B cell (primary cell): Measurements from ENCODE around the gene C2orf92. TPM values are rescaled to one million over a fixed set of nuclear protein-coding genes. Genes with fewer than 3 reads are reported as not detected.

ENCODE experiments used
- ATAC-seq: fragments of 200-7000 bp; cut with Tn5 transposase; one replicate; pipeline ENCODE4 v1.10.0; 2021; ENCODE audit warnings: low read depth, mild to moderate bottlenecking, moderate number of reproducible peaks, moderate library complexity
- CTCF ChIA-PET: fragments of 350-600 bp; sonication (Branson Sonifier 250); formaldehyde crosslinking; loops from one replicate; lab custom pipeline; 2021; ENCODE audit warnings: antibody characterized with exemption, inconsistent platforms; lab: Charles Lee
- POLR2A ChIA-PET: fragments of 350-600 bp; sonication (Branson Sonifier 250); formaldehyde crosslinking; loops from one replicate; lab custom pipeline; 2021; ENCODE audit warnings: antibody characterized with exemption; lab: Charles Lee
- DNase-seq: peaks from one replicate; pipeline ENCODE4 v3.0.0; 2013
- H2AFZ ChIP-seq: 2 replicates; pipeline ENCODE4 v1.6.1; 2012; ENCODE audit warnings: mild to moderate bottlenecking, low read depth, low read length; ENCODE audit not compliant: insufficient read depth, poor library complexity, severe bottlenecking
- H3K27ac ChIP-seq, 2 donors: 1 replicate in 1 of 2; 2 replicates in 1 of 2; pipeline ENCODE4 v1.5.1; 2012 to 2013; ENCODE audit warnings: low read length in 2 of 2, mild to moderate bottlenecking in 2 of 2, moderate library complexity in 1 of 2
- H3K27me3 ChIP-seq, 4 experiments: fragments of 200-600 bp in 1 of 4; sonication (generic) in 1 of 4; replicated peaks in 1 of 4; 1 replicate in 2 of 4; 2 replicates in 2 of 4; pipeline versions ENCODE4 v1.6.1 to v1.7.0; 2013 to 2016; ENCODE audit warnings: low read length in 3 of 4, mild to moderate bottlenecking in 2 of 4, mixed read lengths in 1 of 4, moderate library complexity in 1 of 4; ENCODE audit not compliant: insufficient read depth in 4 of 4, control insufficient read depth in 3 of 4; ENCODE audit errors: control extremely low read depth in 1 of 4
- H3K36me3 ChIP-seq, 2 experiments: replicated peaks in 1 of 2; 1 replicate in 1 of 2; 2 replicates in 1 of 2; pipeline versions ENCODE4 v1.6.1 to v1.7.1; 2013; ENCODE audit warnings: low read length in 1 of 2; ENCODE audit not compliant: insufficient read depth in 2 of 2, control insufficient read depth in 1 of 2; ENCODE audit errors: control extremely low read depth in 1 of 2, extremely low read depth in 1 of 2
- H3K4me1 ChIP-seq, 2 donors: fragments of 200-600 bp in 1 of 2; sonication (generic) in 1 of 2; 1 replicate in 1 of 2; 2 replicates in 1 of 2; pipeline versions ENCODE4 v1.5.1 to v1.6.1; 2013 to 2017; ENCODE audit warnings: low read length in 2 of 2; ENCODE audit not compliant: control insufficient read depth in 2 of 2, insufficient read depth in 2 of 2
- H3K4me2 ChIP-seq: replicated peaks from 2 replicates; pipeline ENCODE3; 2012; ENCODE audit warnings: mild to moderate bottlenecking, low read depth, low read length; ENCODE audit not compliant: poor library complexity, severe bottlenecking
- H3K4me3 ChIP-seq, 5 experiments: fragments of 200-600 bp in 1 of 5; sonication (generic) in 1 of 5; 1 replicate in 3 of 5; 2 replicates in 2 of 5; pipeline versions ENCODE4 v1.5.1 to v1.7.0; 2011 to 2016; ENCODE audit warnings: low read length in 4 of 5, mild to moderate bottlenecking in 4 of 5, low read depth in 2 of 5, control low read depth in 1 of 5, moderate library complexity in 1 of 5; ENCODE audit not compliant: insufficient read depth in 1 of 5; ENCODE audit errors: control extremely low read depth in 1 of 5, extremely low read depth in 1 of 5
- H3K79me2 ChIP-seq: fragments of 200-600 bp; sonication (generic); one replicate; pipeline ENCODE4 v1.6.0; 2016; ENCODE audit warnings: low read length; ENCODE audit not compliant: control insufficient read depth, insufficient read depth
- H3K9ac ChIP-seq: fragments of 200-600 bp; sonication (generic); 2 replicates; pipeline ENCODE4 v1.6.1; 2017; ENCODE audit warnings: mild to moderate bottlenecking, low read length, moderate library complexity
- H3K9me3 ChIP-seq, 3 donors: one replicate each; pipeline versions ENCODE4 v1.6.1 to v1.7.1; 2013; ENCODE audit warnings: low read length in 2 of 3; ENCODE audit not compliant: control insufficient read depth in 2 of 3, insufficient read depth in 1 of 3; ENCODE audit errors: control extremely low read depth in 1 of 3
- H4K20me1 ChIP-seq: 2 replicates; pipeline ENCODE4 v1.6.0; 2012; ENCODE audit warnings: mild to moderate bottlenecking, low read length; ENCODE audit not compliant: insufficient read depth, control insufficient read depth, poor library complexity, severe bottlenecking
- H3K27ac Mint-ChIP-seq: one replicate; pipeline ENCODE4 v1.8.0; 2021; ENCODE audit warnings: mixed read lengths
- H3K27me3 Mint-ChIP-seq: one replicate; pipeline ENCODE4 v1.8.0; 2021; ENCODE audit warnings: mixed read lengths
- H3K4me1 Mint-ChIP-seq: one replicate; pipeline ENCODE4 v1.8.0; 2021; ENCODE audit warnings: mixed read lengths
- H3K4me3 Mint-ChIP-seq: one replicate; pipeline ENCODE4 v1.8.0; 2021; ENCODE audit warnings: mixed read lengths
- H3K9me3 Mint-ChIP-seq: one replicate; pipeline ENCODE4 v1.8.0; 2022; ENCODE audit warnings: mixed read lengths; ENCODE audit not compliant: insufficient read depth
- EZH2 ChIP-seq: IDR thresholded peaks from 2 replicates; pipeline ENCODE4 v1.6.1; 2012; ENCODE audit warnings: borderline replicate concordance, low read depth, mild to moderate bottlenecking, moderate library complexity, low read length; ENCODE audit not compliant: insufficient read depth, poor library complexity, severe bottlenecking
- WGBS: methylation state at CpG from one replicate; pipeline ENCODE4 v1.1.5; 2013; ENCODE audit warnings: missing lambda C conversion rate; ENCODE audit not compliant: insufficient coverage; 5-methylcytosine and 5-hydroxymethylcytosine counted together
- intact Hi-C: fragments of 100-400 bp; cut with micrococcal nuclease; formaldehyde crosslinking; loops from one replicate; pipeline ENCODE4 v1.10.0; 2022
- polyA plus RNA-seq: library from polyadenylated mRNA; depleted of rRNA; stranded (reverse); fragments of >200 nt; gene quantifications from 2 replicates; pipeline ENCODE4 v1.2.3, GENCODE V29; 2012
- total RNA-seq, 2 donors: library from RNA; stranded (reverse); fragments of 120-200 nt in 1 of 2; gene quantifications; 1 replicate in 1 of 2; 2 replicates in 1 of 2; pipeline versions ENCODE4 v1.2.3 to v1.2.4, GENCODE V29; 2013 to 2022
- TF ChIP-seq, protein P1 (sequence below): fragments of 200-600 bp; IDR thresholded peaks from one replicate; pipeline ENCODE4 v1.8.0; 2022; ENCODE audit warnings: antibody characterized with exemption, mild to moderate bottlenecking

C2orf92 gene
- total and polyA plus RNA-seq, 2 donors (not counting 1 experiment from before 2014, with no cell fraction given), result 15.3 to 18.9 TPM

DNA sequence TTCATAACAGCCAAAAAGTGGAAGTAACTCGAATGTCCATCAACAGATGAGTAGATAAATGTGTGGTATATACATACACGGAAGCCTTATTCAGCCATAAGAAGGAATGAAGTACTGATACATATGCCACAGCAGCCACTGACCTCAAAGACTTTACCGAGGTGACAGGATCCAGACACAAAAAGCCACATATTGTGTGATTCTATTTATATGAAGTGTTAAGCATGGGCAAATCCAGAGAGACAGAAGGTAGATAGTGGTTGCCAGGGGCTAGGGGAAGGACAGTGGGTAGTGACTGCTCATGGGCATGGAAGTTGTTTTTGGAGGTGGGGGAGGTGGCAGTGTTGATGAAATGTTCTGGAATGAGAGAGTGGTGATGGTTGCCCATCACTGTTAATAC, 77.8 kb downstream of the C2orf92 start:
- Histone ChIP-seq H3K4me3 (no peak overlapping the region), H4K20me1 (no peaks in the 10 kb centered on the region), H3K4me2 (no peak overlapping the region), H3K9me3 (peaks cover 0 to 15% (median 0%) of the 10 kb centered on the region in 3 donors), H3K27me3 (no peaks in the 10 kb centered on the region), H3K9ac (no peak overlapping the region), H3K4me1 (peaks cover 25 to 36% of the 10 kb centered on the region in 2 donors), H3K36me3 (peaks cover 0 to 18% of the 10 kb centered on the region in 2 experiments), H2AFZ (no peak overlapping the region), H3K27ac (no peak overlapping the region), H3K79me2 (no peaks in the 10 kb centered on the region)
- Mint-ChIP-seq H3K27me3 (no peaks in the 10 kb centered on the region), H3K4me1 (peaks cover 43% of the 10 kb centered on the region), H3K27ac (peak overlapping the region; percentile 6), H3K4me3 (no peak overlapping the region), H3K9me3 (no peaks in the 10 kb centered on the region)
- CTCF ChIA-PET, result interaction anchor here (1.0 kb wide), 1 partner anchor 47 kb away, joined by 4 read pairs; no protein-coding TSS in a partner anchor
- intact Hi-C loops, result no loop called here
- DNase-seq (no peak), ATAC-seq (no peak)
- 65% methylated on average over 3 of the region's 3 CpGs for WGBS
- POLR2A ChIA-PET, result no interaction called here
- TF ChIP-seq, protein P1, sequence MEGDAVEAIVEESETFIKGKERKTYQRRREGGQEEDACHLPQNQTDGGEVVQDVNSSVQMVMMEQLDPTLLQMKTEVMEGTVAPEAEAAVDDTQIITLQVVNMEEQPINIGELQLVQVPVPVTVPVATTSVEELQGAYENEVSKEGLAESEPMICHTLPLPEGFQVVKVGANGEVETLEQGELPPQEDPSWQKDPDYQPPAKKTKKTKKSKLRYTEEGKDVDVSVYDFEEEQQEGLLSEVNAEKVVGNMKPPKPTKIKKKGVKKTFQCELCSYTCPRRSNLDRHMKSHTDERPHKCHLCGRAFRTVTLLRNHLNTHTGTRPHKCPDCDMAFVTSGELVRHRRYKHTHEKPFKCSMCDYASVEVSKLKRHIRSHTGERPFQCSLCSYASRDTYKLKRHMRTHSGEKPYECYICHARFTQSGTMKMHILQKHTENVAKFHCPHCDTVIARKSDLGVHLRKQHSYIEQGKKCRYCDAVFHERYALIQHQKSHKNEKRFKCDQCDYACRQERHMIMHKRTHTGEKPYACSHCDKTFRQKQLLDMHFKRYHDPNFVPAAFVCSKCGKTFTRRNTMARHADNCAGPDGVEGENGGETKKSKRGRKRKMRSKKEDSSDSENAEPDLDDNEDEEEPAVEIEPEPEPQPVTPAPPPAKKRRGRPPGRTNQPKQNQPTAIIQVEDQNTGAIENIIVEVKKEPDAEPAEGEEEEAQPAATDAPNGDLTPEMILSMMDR, result no peak
- TF ChIP-seq EZH2, result no peak

- intact Hi-C loops, result loop anchor here (1.0 kb wide), 2 partner anchors 37 to 47 kb away; no protein-coding TSS in a partner anchor
- Histone ChIP-seq H3K27ac (peak overlapping the region in 1 of 2 donors; percentile 51), H3K36me3 (peaks cover 0 to 22% of the 10 kb centered on the region in 2 experiments), H3K4me2 (peak overlapping the region; percentile 59), H3K4me1 (peaks cover 21 to 32% of the 10 kb centered on the region in 2 donors), H3K79me2 (no peaks in the 10 kb centered on the region), H3K9me3 (peaks cover 0 to 15% (median 0%) of the 10 kb centered on the region in 3 donors), H4K20me1 (no peaks in the 10 kb centered on the region), H2AFZ (no peak overlapping the region), H3K27me3 (no peaks in the 10 kb centered on the region), H3K9ac (no peak overlapping the region), H3K4me3 (no peak overlapping the region)
- ChIA-PET POLR2A (interaction anchor here (1.0 kb wide), 1 partner anchor 157 kb away, joined by 3 read pairs; no protein-coding TSS in a partner anchor), CTCF (interaction anchor here (0.7 to 1.5 kb wide), 3 partner anchors 10 to 48 kb away, joined by 3 to 11 read pairs (median 4); no protein-coding TSS in a partner anchor)
- Mint-ChIP-seq H3K27ac (no peak overlapping the region), H3K9me3 (no peaks in the 10 kb centered on the region), H3K27me3 (no peaks in the 10 kb centered on the region), H3K4me1 (peaks cover 39% of the 10 kb centered on the region), H3K4me3 (no peak overlapping the region)
- 95% methylated on average over 3 of the region's 4 CpGs for WGBS
- TF ChIP-seq, protein P1, result no peak
- TF ChIP-seq EZH2, result no peak
- DNase-seq, result no peak
- no peak for ATAC-seq
These were observed 78.2 kb downstream of the C2orf92 start for GRCh38 chr2:97747716-97748115.
